Measurements from ENCODE around the gene CHAF1A. TPM values are rescaled to one million over a fixed set of nuclear protein-coding genes. Genes with fewer than 3 reads are reported as not detected.

Gene CHAF1A
- total RNA-seq, 1 donor from 2014 or later: 9.8 TPM

GRCh38 chr19:4405977-4406376 is 3.5 kb downstream of the CHAF1A start:
- no peak for DNase-seq

DNA sequence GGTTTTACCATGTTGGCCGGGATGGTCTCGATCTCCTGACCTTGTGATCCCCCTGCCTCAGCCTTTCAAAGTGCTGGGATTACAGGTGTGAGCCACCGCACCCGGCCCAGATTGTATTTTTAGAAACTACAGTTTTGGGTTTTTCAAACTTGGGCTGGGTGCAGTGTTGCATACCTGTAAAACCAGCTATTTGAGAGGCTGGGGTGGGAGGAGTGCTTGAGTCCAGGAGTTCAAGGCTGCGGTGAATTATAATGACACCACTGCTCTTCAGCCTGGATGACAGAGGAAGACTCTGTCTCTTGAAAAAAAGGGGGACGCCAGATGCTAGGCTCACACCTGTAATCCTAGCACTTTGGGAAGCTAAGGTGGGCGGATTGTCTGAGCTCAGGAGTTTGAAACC is 4.2 kb downstream of the CHAF1A start:
- DNase-seq: no peak

DNA sequence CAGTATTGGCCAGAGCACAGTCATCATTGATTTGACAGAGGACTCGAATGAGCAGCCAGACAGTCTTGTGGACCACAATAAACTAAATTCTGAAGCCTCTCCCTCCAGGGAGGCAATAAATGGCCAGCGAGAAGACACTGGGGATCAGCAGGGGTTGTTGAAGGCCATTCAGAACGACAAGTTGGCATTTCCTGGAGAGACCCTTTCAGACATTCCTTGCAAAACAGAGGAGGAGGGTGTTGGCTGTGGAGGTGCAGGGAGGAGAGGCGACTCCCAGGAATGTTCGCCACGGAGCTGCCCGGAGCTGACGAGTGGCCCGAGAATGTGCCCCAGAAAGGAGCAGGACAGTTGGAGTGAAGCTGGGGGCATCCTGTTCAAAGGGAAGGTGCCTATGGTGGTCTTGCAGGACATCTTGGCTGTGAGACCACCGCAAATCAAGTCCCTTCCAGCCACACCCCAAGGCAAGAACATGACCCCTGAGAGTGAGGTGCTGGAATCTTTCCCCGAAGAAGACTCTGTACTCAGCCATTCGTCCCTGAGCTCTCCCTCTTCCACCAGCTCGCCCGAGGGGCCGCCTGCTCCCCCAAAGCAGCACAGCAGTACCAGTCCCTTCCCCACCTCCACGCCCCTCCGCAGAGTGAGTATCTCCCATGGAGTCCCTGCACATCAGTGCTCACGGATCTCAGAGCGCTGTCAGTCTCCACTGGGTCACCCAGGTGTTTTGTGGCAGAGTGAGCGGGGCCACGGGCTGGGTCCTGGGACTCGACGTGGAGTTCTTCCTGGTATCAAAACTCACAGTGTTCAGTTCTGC is 6.9 kb downstream of the CHAF1A start:
- no peak for DNase-seq

- DNase-seq: no peak
These were observed 11.1 kb downstream of the CHAF1A start for GRCh38 chr19:4413588-4413987.

- DNase-seq: no peak
These were observed 11.8 kb downstream of the CHAF1A start for GRCh38 chr19:4414144-4414799.

DNA sequence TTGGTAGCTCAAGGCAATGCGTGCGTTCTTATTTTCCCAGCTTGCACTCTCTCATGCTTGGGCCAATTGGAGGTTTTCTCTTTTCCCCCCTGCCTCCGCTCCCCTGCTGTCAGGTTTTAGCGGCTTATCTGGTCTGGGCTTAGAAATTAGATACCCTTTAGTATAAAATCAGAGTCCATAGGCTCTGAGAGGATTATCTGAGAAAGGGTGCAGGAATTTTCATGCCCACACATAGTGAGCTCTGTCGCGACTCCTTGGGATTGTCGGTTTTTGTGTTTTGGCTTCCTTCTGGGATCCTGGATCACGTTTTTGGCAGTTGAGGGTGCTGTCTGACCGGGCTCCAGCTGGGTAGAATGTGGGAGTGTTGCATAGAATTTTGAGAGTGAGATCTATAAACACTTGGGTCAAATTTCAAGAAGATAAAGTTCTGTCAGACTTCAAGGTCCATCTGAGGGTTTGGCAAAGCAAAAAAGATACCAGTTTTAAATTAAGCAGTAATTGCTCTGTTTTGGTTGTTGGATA is 12.4 kb downstream of the CHAF1A start:
- peak; percentile 67 for DNase-seq

- DNase-seq: peak; percentile 56
These were observed 12.9 kb downstream of the CHAF1A start for GRCh38 chr19:4415352-4415751.

DNA sequence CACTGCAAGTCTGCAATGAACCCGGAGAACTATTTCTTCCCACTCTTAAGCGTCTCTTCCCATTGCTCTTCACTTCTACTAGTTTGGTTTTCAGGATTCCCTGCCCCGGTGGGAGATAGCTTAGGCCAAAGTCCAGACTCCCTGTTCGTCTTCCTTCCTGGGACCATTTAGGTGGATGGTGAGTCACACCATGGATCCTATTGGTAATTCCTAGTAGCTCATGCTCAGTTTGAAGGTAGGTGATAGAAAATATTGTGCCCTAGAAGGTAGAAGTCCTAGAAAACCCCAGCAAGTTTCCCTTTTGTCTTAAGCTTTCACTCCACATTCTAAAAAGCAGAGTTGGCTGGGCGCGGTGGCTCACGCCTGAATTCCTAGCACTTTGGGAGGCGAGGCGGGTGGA is 13.8 kb downstream of the CHAF1A start:
- no peak for DNase-seq

DNA sequence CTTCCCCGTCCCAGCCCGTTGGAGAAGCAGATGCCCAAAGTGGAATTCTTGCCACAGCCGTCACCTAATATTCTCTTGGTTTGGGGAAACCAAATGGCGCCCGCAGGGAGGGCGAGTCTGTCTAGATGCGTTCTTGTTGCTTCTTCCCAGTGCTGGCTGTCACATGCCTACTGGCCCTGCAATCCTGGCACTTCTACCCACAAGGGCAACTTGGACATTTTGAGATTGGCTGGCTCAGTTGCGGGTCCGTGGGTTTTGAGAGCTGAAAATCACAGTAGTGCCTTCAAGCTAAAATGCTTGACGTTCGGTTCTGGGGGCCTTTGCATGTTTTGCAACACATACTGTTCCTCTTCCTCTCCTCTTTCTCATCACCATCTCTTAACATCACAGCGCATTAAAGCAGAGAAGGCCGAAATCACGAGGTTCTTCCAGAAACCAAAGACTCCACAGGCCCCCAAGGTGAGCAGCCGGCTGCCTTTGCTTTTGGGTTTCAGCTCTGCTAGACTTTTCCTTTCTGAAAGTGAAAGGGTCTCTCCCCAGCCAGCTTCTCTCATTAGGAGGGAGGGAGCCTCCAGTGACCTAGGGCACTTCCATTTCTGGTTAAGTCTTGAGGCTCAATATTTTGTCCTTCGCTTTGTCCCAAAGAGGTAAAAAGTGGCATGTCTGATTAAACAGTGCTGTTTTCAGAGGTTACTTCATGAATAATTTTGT is 21.1 kb downstream of the CHAF1A start:
- DNase-seq: no peak

- DNase-seq: no peak
These were observed 23.1 kb downstream of the CHAF1A start for GRCh38 chr19:4425537-4425936.

GRCh38 chr19:4428326-4428975 is 26.0 kb downstream of the CHAF1A start:
- no peak for DNase-seq

GRCh38 chr19:4429256-4429655 is 26.8 kb downstream of the CHAF1A start:
- DNase-seq: no peak

- DNase-seq: peak; percentile 30
These were observed 27.3 kb downstream of the CHAF1A start for GRCh38 chr19:4429771-4430171.

DNA sequence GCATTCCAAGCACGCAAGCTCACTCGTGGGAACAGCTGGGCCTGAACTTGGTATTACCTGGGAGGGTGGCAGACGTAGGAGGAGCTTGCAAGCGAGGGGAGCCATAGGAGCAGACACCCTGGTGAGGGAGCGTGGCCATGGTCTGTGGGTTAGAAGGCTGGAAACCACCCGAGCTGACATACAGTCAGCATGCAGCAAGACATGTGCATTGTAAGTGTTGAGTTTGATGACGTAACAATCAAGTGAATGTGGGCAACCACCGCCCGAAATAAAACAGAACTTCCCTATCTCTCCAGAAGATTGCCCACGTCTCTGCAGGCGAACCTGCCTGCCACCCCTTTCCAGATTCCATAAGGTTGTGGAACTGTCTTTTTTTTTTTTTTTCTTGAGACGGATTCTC is 28.3 kb downstream of the CHAF1A start:
- no peak for DNase-seq

DNA sequence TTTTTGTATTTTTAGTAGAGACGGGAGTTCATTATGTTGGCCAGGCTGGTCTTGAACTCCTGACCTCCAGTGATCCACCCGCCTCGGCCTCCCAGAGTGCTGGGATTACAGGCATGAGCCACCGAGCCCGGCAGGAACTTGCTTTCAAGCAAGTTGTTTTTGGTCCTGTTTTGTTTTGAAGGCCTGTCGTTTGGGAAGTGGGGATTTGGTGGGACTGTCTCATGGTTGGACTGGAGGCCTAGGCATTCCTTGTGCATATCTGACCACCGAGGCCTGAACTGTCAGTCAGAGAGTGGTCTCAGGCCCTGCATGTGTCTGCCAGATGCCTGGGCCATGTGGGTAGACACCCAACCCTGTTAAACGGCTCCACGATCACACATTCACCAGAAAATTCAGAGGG is 28.9 kb downstream of the CHAF1A start:
- DNase-seq: no peak

GRCh38 chr19:4431808-4432674 is 29.6 kb downstream of the CHAF1A start:
- DNase-seq: peak; percentile 68

GRCh38 chr19:4432918-4433506 is 30.6 kb downstream of the CHAF1A start:
- DNase-seq: no peak

GRCh38 chr19:4434391-4434790 is 32.0 kb downstream of the CHAF1A start:
- DNase-seq: no peak

DNA sequence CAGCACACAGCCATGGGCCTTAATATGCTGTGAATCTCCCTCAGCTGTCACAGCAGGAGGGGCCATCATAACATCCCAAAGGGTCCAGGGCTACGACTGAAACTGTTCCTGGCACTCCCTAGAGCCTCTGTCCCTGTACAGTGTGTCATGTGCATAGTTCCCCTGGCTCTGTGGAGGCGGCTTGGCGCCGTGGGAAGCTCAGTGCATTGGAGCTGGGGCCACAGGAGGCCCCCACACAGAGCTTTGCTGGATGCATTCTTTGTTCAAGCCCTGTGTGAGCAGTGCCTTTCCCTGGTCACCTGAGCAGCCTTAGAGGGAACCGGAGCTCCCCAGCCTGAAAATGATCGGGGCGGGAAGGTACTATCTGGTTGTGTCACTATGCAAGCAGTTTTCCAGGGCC is 33.8 kb downstream of the CHAF1A start:
- DNase-seq: no peak

GRCh38 chr19:4437103-4437502 is 34.7 kb downstream of the CHAF1A start:
- DNase-seq: no peak

GRCh38 chr19:4439243-4439642 is 36.8 kb downstream of the CHAF1A start:
- DNase-seq: peak; percentile 61

Measured in tongue (tissue), 2 donors.